ENCODE results near the gene POGZ.

POGZ gene

GRCh38 chr1:151369621-151370048 is 89.7 kb downstream of the POGZ start:
- DNase-seq = no peak

GRCh38 chr1:151369302-151369610 is 90.0 kb downstream of the POGZ start:
- no peak for DNase-seq

GRCh38 chr1:151368393-151369301 is 90.6 kb downstream of the POGZ start:
- DNase-seq = no peak

- no peak for DNase-seq
These were observed 91.5 kb downstream of the POGZ start for GRCh38 chr1:151367658-151368392.

- no peak for DNase-seq
These were observed 94.3 kb downstream of the POGZ start for GRCh38 chr1:151364996-151365395.

GRCh38 chr1:151362308-151363155 is 96.8 kb downstream of the POGZ start:
- no peak for DNase-seq

- no peak for DNase-seq
These were observed 97.4 kb downstream of the POGZ start for GRCh38 chr1:151361883-151362282.

- no peak for DNase-seq
These were observed 102.6 kb downstream of the POGZ start for GRCh38 chr1:151356696-151357095.

Data from stimulated activated naive CD4-positive, alpha-beta T cell treated with Interleukin-2 at 50 U/mL for 16 hours (primary cell).